HEK293 (cell line): Measurements from ENCODE around the gene RAB8A.

Source experiments
- CTCF ChIP-seq: fragments of 450-650 bp; formaldehyde crosslinking; IDR thresholded peaks from 2 replicates; pipeline ENCODE4 v1.5.1; 2016; ENCODE audit warnings: missing biosample characterization, missing genetic modification characterization
- HOXA7 ChIP-seq: sonication (generic); formaldehyde crosslinking; IDR thresholded peaks from 2 replicates; pipeline ENCODE4 v1.8.1; 2022; ENCODE audit warnings: missing genetic modification reagents, borderline replicate concordance
- SP2 ChIP-seq: fragments of 450-650 bp; formaldehyde crosslinking; IDR thresholded peaks from 2 replicates; pipeline ENCODE4 v1.5.1; 2016; ENCODE audit warnings: missing biosample characterization, missing genetic modification characterization
- TRIM28 ChIP-seq: IDR thresholded peaks from 2 replicates; pipeline ENCODE4 v1.6.1; 2011; ENCODE audit warnings: low read length, control low read depth, borderline replicate concordance
- ZBTB49 ChIP-seq: fragments of 450-650 bp; formaldehyde crosslinking; IDR thresholded peaks from 2 replicates; pipeline ENCODE4 v1.5.1; 2016; ENCODE audit warnings: missing biosample characterization, missing genetic modification characterization, low read depth
- ZNF114 ChIP-seq: fragments of 450-650 bp; formaldehyde crosslinking; IDR thresholded peaks from 2 replicates; pipeline ENCODE4 v1.5.0; 2017; ENCODE audit warnings: missing biosample characterization, missing genetic modification characterization
- ZNF274 ChIP-seq, 2 experiments: fragments of 200-500 bp in 1 of 2; fragments of 450-650 bp in 1 of 2; sonication (Bioruptor generic) in 1 of 2; formaldehyde crosslinking in 1 of 2; IDR thresholded peaks; 2 replicates each; pipeline versions ENCODE4 v1.5.1 to v1.6.1; 2014 to 2016; ENCODE audit warnings: borderline replicate concordance in 1 of 2, inconsistent platforms in 1 of 2, low read length in 1 of 2, missing biosample characterization in 1 of 2, missing genetic modification characterization in 1 of 2

DNA sequence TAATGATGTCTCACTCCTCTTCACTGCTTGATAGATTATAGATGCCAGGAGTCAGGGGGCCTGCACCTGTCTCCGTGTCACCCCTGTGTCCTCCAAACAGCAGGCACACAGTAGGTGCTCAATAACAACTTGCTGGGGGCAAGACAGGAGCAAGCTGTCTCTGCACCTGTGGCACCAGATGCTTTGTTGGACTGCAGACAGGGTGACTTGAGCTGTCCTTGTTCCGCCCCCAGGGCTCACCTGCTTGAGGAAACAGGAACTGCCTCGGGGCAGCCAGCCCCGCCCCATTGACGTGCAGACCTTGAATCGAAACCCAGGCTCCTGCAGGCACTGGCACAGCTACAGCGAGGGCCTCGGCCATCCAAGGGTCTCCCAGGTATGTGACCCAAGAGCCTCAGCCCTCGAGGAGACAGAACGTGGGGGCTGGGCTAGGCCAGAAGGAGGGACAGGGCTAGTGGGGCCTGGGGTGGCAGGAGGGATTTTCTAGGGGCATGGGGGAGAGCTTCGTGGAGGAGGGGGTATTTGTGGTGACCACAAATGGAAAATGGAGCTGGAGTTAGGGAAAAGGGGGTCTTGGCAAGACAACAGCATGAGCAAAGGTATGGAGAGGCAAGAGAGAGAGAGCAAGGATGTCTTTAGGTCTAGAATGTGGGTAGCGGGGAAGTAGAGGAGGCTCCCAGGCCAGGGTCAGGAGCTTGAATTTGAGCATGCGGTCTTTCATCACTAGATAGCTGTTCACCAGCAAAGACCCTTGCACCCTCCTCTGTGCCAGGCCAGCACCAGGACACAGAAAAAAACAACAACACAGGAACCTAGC is 31.9 kb downstream of the RAB8A start, which contains the start of gene HSH2D:
- TF ChIP-seq SP2 (tag by site-specific recombination) (no peak), ZNF274 (IDR thresholded peaks at IDR 0.05; ENCODE audit: low read length) (no peak), ZNF274 (tag by site-specific recombination; IDR thresholded peaks at IDR 0.05; ENCODE audit: borderline replicate concordance) (no peak), TRIM28 (no peak), HOXA7 (CRISPR knock-in tag) (no peak), ZNF114 (tag by site-specific recombination) (no peak), CTCF (tag by site-specific recombination) (no peak), ZBTB49 (tag by site-specific recombination) (no peak)
